DND-41 (cell line): ENCODE data around the gene HS3ST3A1.

Source experiments
- ATAC-seq: fragments of 200-7000 bp; cut with Tn5 transposase; 3 replicates; pipeline ENCODE4 v1.9.1; 2021; ENCODE audit warnings: low read depth; ENCODE audit not compliant: insufficient read depth
- DNase-seq: peaks from one replicate; pipeline ENCODE4 v3.0.0-alpha.2; 2020
- H2AFZ ChIP-seq: 2 replicates; pipeline ENCODE4 v1.6.0; 2012; ENCODE audit warnings: low read depth, low read length
- H3K27ac ChIP-seq: 2 replicates; pipeline ENCODE4 v1.5.1; 2012; ENCODE audit warnings: low read length, inconsistent platforms
- H3K27me3 ChIP-seq: fragments of 200-600 bp; sonication (generic); 2 replicates; pipeline ENCODE4 v1.6.0; 2012; ENCODE audit warnings: low read length, mild to moderate bottlenecking, inconsistent platforms; ENCODE audit not compliant: insufficient read depth, poor library complexity
- H3K36me3 ChIP-seq: 2 replicates; pipeline ENCODE4 v1.5.1; 2012; ENCODE audit warnings: low read length, inconsistent platforms; ENCODE audit not compliant: insufficient read depth
- H3K4me1 ChIP-seq: 2 replicates; pipeline ENCODE4 v1.5.1; 2012; ENCODE audit warnings: mild to moderate bottlenecking, low read length; ENCODE audit not compliant: insufficient read depth
- H3K4me2 ChIP-seq: 2 replicates; pipeline ENCODE4 v1.6.0; 2012; ENCODE audit warnings: mild to moderate bottlenecking, moderate library complexity, low read length, inconsistent platforms; ENCODE audit not compliant: insufficient read depth
- H3K4me3 ChIP-seq, 2 experiments: fragments of 200-600 bp in 1 of 2; shearing (Covaris generic) in 1 of 2; 2 replicates each; pipeline ENCODE4 v1.5.1; 2012 to 2016; ENCODE audit warnings: inconsistent platforms in 2 of 2, low read length in 2 of 2, mild to moderate bottlenecking in 2 of 2, low read depth in 1 of 2, moderate library complexity in 1 of 2
- H3K79me2 ChIP-seq: 2 replicates; pipeline ENCODE4 v1.6.0; 2012; ENCODE audit warnings: low read length, inconsistent platforms; ENCODE audit not compliant: insufficient read depth
- H3K9ac ChIP-seq: 2 replicates; pipeline ENCODE4 v1.6.0; 2012; ENCODE audit warnings: low read depth, mild to moderate bottlenecking, inconsistent platforms, low read length, moderate library complexity
- H3K9me3 ChIP-seq: 2 replicates; pipeline ENCODE4 v1.5.1; 2012; ENCODE audit warnings: low read length, moderate library complexity, mild to moderate bottlenecking, inconsistent platforms; ENCODE audit not compliant: insufficient read depth, severe bottlenecking
- H4K20me1 ChIP-seq: 2 replicates; pipeline ENCODE4 v1.6.0; 2012; ENCODE audit warnings: low read length; ENCODE audit not compliant: insufficient read depth
- EZH2 ChIP-seq: IDR thresholded peaks from 3 replicates; pipeline ENCODE4 v1.6.1; 2012; ENCODE audit warnings: borderline replicate concordance, low read depth, mild to moderate bottlenecking, moderate library complexity, low read length, inconsistent platforms; ENCODE audit not compliant: severe bottlenecking
- TF ChIP-seq, protein P1 (sequence below): IDR thresholded peaks from 2 replicates; pipeline ENCODE4 v1.5.1; 2012; ENCODE audit warnings: borderline replicate concordance, low read length, moderate library complexity, mild to moderate bottlenecking; ENCODE audit not compliant: poor library complexity, severe bottlenecking; ENCODE audit errors: extremely low read depth

The HS3ST3A1 gene

DNA sequence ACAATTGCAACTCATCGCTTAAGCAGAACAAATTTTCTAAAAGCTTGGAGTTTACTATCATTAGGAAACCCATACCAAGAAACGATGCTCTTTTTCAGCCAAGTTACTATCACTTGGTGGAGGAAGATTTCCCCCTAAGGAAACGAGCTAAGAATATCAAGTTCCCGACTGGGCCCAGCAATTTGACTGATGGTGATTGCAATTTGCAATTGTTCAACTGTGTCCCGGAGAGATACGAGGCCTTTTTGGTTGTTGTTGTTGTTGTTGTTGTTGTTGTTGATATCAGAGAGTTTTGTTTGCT lies 6.2 kb downstream of the HS3ST3A1 start:
- TF ChIP-seq, protein P1, sequence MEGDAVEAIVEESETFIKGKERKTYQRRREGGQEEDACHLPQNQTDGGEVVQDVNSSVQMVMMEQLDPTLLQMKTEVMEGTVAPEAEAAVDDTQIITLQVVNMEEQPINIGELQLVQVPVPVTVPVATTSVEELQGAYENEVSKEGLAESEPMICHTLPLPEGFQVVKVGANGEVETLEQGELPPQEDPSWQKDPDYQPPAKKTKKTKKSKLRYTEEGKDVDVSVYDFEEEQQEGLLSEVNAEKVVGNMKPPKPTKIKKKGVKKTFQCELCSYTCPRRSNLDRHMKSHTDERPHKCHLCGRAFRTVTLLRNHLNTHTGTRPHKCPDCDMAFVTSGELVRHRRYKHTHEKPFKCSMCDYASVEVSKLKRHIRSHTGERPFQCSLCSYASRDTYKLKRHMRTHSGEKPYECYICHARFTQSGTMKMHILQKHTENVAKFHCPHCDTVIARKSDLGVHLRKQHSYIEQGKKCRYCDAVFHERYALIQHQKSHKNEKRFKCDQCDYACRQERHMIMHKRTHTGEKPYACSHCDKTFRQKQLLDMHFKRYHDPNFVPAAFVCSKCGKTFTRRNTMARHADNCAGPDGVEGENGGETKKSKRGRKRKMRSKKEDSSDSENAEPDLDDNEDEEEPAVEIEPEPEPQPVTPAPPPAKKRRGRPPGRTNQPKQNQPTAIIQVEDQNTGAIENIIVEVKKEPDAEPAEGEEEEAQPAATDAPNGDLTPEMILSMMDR = no peak
- TF ChIP-seq EZH2 = no peak
- DNase-seq = no peak
- H3K4me2 ChIP-seq = no peak overlapping the region
- no peaks in the 10 kb centered on the region for H3K79me2 ChIP-seq
- no peak overlapping the region for H2AFZ ChIP-seq
- no peak overlapping the region for H3K9ac ChIP-seq
- no peaks in the 10 kb centered on the region for H4K20me1 ChIP-seq
- H3K27ac ChIP-seq = no peak overlapping the region
- no peaks in the 10 kb centered on the region for H3K36me3 ChIP-seq
- H3K4me3 ChIP-seq = no peak overlapping the region
- H3K4me1 ChIP-seq = no peaks in the 10 kb centered on the region
- ATAC-seq = no peak
- H3K27me3 ChIP-seq = peaks cover 4% of the 10 kb centered on the region
- H3K9me3 ChIP-seq = no peaks in the 10 kb centered on the region

DNA sequence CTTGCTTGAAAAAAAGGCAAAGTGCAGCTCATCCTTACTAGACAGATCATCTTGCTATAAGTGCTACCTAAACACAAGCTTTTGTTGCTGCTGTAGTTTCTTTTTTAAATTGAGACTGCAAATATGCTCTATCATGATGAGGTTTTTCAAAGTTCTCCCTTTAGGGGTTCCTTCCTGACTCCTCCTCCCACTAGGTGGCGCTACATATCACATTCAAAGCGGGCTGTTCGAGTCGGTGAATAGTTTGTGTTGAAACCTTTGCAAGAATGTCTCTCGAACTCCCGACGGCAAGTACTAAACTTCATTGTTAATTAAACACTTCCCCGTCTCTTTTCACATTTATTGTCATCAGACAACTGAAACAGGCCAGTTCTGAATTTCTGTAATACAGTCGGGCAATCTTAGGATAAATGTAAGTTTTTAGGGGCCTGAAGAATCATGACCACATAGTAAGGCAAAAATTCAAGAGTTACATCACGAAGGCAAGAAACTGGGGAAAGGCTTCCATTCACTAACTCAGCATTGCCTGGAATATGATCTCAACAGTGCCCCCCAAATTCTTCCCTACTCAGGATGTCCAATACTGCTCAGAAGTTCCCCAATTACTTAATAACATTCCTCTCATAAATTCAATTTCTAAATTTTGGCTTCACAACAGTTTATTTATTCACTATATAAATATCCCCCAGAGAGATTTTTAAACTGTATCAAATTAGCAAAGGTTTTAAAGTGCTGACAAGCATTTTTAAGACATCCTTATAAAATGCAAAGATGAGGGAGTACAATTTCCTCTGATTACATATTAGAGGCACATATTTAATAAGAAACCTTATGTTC lies 6.7 kb downstream of the HS3ST3A1 start:
- no peaks in the 10 kb centered on the region for H3K4me1 ChIP-seq
- no peaks in the 10 kb centered on the region for H3K79me2 ChIP-seq
- no peak overlapping the region for H3K9ac ChIP-seq
- no peaks in the 10 kb centered on the region for H3K9me3 ChIP-seq
- H4K20me1 ChIP-seq = no peaks in the 10 kb centered on the region
- H3K27me3 ChIP-seq = peaks cover 4% of the 10 kb centered on the region
- H3K36me3 ChIP-seq = no peaks in the 10 kb centered on the region
- no peak overlapping the region for H3K4me3 ChIP-seq
- no peak overlapping the region for H3K4me2 ChIP-seq
- TF ChIP-seq, protein P1 = peak; percentile 94
- TF ChIP-seq EZH2 = no peak
- no peak overlapping the region for H2AFZ ChIP-seq
- ATAC-seq = peak; percentile 59; the same call in 2 of the 3 replicates
- H3K27ac ChIP-seq = no peak overlapping the region
- peak; percentile 69 for DNase-seq

DNA sequence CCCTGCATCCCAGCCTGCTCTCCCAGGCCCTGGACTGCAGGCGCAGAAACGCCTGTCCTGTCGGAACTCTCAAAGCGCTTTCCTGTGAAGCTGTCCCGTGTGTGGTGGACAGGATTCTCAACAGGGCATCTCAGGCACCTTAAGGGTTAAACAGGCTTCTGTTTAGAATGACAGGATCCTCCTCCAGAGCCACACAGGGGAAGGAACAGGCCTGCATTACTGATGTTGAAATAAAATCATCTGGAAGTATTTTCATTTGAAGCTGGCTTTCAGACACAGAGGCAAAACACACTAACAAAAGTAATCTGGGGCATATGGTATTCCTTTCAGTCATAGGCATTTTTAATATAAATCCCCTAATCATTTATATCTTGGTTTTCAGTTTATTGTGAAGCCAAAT lies 7.4 kb downstream of the HS3ST3A1 start:
- no peak for DNase-seq
- ATAC-seq = no peak

More for the DNA sequence above, 7.4 kb downstream of the HS3ST3A1 start:
- H2AFZ ChIP-seq = no peak overlapping the region
- H3K4me3 ChIP-seq = no peak overlapping the region
- TF ChIP-seq, protein P1 = no peak
- no peak for TF ChIP-seq EZH2
- no peaks in the 10 kb centered on the region for H3K36me3 ChIP-seq
- H3K9ac ChIP-seq = no peak overlapping the region
- no peaks in the 10 kb centered on the region for H3K4me1 ChIP-seq
- H3K4me2 ChIP-seq = no peak overlapping the region
- H3K9me3 ChIP-seq = no peaks in the 10 kb centered on the region
- no peak overlapping the region for H3K27ac ChIP-seq
- H3K27me3 ChIP-seq = peaks cover 4% of the 10 kb centered on the region
- no peaks in the 10 kb centered on the region for H3K79me2 ChIP-seq
- no peaks in the 10 kb centered on the region for H4K20me1 ChIP-seq
